Stimulated activated CD4-positive, alpha-beta T cell treated with anti-CD3 and anti-CD28 coated beads, Interleukin-12 subunit alpha, Interleukin-12 subunit beta, amount 100 ng/mL, for 4 hours (primary cell): ENCODE results near the gene PLA2G4B.

Source experiments
- DNase-seq: peaks from one replicate; pipeline ENCODE4 v3.0.0-alpha.2; 2020

Gene PLA2G4B

DNA sequence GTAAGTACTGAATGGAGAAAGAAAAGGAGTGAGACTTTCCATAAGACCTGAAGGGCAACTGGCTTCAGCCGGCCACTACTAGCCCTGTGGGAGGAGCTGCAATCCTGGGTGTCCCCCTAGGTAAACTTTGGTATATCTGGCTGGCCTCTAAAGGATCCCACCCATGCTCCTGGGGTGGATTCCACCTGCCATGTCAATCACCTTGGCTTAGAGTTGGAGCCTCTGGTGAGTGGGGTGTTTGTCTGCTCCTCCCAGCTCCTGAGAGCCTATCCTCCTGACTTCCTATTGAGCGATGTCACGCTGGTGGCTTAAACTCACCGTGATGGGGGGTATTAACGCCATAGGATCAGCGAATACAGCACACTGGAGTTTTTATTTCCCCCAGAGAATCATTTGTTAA lies 52.6 kb downstream of the PLA2G4B start:
- DNase-seq = no peak

DNA sequence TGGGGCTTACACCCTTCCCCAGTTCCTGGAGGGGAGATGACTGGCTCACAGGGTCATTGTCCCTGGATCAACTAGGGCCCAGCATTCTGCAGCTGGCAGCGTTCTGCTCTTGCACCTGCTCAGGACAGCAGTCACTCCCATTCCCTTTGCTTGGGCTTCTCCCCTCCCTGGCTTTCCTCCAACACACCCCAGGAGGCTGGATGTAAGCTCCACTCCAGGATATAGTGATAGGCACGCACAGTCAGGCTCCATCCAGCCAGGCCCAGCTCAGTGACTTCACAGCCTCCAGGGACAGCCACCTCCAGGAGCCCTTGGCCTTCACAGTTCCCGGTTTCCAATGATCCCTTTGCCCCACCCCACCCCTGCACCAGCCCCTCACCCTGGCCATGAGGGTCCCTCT lies 53.3 kb downstream of the PLA2G4B start:
- no peak for DNase-seq

DNA sequence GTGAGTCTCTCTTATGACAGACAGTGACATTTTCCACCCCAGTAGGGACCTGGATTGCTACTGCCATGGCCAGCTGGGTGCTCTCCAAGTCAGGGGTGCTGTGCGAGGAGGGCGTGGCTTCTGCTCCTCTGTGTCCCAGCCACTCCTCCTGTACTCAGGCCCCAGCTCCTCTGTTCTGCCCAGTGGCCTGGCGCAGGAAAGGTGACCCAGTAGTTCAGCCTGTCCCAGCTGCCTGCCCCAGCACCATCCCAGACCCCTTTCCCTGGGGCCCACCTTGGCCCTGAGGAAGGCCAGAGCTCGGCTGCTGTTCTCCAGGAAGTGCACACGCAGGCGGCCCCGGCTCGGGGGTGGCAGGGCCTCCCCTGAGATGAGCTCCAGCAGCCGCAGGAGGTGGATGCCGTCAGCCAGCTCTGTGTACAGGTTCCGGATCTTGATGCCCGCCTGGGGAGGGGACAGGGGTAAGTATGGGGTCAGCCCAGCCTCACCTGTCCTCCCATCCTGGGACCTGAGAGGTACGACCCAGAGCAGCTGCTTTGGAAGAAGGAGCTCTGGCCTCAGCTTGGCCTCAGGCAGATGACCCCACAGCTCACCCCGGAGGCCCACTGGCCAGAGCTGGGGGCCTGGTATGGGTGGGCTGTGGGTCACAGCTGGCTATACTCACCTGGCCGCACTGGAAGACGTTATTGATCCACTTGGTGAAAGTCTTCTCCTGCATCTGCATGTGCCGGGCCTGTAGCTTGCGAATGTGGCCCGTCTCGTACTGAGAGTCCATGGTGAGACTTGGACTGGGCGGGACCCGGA lies 54.2 kb downstream of the PLA2G4B start:
- peak; percentile 10 for DNase-seq

DNA sequence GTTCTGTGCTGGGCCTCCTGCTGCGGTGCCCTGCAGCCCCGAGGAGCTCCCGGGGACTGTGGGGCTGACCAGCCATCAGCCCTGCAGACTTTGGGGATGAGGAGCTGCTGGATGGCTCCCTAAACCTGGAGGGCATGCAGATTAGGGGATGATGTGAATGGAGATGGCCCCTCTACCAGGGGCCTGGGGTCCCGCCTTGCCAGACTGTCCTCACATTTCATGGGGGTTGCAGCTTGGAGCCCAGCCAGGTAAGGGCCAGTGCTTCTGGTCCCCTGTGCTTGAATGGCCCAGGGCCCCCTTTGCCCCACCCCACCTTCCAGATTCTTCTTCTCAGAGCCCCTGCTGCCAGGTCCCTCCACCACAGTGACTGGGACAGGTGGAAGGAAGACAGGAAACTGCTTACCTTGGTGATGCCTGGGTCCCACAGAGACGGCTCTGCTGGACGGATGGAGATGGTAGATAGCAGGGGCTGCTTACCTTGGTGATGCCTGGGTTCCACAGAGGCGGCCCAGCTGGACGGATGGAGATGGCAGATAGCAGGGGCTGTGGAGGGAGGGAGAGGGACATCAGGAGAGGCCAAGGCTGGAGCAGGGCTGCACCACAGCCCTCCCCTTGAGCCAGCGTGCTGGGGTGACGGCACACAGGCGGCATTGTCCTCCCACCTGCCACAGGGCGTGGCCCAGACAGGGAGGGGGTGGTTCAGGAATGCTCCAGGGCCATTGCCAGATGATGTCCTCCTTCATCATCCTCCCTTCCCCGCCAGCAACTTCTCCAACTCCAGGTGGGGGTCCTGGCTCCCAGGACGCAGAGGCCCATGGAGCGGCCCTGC lies 55.0 kb downstream of the PLA2G4B start, which contains the start of gene SPTBN5:
SPTBN5 (minus strand) TSS at position 632 of the 829 bp plus-strand sequence; CDS start at position 76, 556 bp downstream.
- DNase-seq = no peak

DNA sequence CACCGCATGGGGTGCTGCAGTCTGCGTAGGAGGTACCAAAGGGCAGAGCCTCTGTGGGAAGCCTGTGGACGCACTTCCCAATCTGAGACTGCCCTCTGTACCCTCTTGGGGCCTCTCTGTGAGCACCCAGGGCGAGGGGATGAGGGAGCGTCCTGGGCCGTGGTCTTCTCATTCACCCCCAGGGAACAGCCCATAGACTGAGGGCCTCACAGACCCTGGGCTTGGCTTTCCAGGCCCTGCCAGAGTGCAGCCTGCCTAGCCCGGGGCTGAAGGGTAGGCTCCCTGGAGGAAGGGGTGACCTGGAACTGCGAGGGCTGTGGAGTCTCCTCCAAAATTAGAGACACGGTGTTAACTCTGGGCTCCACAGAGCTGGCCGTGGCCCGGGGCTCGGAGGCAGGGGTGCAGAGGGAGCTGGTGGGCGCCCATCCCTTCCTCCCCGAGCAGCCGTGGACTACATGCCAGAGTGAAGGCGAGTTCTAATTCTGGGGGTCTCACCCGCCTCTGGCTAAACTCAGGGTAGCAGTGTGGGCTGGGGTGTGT lies 55.7 kb downstream of the PLA2G4B start:
- no peak for DNase-seq

DNA sequence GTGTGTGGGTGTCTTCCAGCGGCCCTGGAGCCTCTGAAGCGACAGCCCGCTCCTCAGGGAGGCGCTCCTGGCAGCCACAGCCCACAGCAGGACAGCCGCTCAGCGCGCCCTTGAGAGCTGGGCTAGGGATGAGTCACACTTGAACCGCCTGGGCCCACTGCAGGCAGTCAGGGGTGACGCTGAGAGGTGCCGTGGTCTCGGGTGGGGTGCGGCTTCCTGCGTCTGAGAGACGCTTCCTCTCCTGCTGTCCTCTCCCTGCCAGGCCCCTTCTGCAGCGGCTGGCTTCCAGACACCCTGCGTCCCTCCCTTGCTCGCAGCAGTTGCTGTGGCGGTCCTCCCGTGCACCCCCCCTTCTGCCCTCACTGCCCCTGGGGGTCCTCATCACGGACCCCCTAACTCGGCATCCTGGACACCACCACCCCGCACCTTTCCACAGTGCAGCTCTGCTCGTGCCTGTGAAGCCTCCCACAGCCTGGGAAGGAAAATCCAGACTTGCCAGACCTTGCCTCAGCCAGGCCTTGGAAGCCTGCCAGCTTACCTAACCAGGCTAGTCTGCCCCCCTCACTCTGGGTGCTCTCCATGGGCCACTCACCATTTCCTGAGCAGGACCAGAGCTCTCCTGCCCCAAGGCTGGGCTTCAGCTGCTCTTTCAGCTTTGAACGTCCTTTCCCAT lies 56.3 kb downstream of the PLA2G4B start:
- DNase-seq = peak; percentile 64

DNA sequence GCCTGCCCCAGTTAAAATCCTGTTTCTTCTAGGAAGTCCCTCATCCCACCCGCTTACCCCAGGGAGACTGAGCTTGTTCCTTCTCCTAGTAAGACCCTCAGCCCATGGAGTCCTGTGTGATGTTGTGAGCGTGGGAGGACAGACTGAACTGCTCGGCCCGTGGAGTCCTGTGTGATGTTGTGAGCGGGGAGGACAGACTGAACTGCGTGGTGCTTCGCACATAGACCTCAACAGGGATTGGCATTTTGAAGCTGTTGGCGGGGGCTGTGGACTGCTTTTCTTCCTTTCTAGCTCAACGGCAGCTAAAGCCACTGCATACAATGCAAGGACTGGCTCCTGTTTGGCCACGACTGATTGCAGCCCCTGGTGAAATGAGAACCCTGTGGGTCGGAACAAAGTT lies 56.8 kb downstream of the PLA2G4B start:
- no peak for DNase-seq

DNA sequence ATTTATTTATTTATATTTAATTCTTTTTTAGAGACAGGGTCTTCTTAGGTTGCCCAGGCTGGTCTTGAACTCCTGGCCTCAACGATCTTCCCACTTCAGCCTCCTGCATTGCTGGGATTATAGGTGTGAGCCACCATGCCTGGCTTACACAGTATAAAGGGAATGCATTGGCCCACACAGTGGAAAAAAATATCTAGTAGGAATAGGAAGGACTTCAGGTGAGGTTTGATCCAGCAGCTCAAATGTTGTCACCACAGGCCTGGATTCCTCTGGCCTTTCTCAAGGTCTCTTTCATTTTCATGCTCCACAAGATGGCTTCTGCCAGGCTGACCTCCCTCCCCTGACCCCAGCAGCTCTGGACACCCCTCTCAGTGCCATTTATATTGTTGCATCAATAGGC lies 57.3 kb downstream of the PLA2G4B start:
- no peak for DNase-seq

DNA sequence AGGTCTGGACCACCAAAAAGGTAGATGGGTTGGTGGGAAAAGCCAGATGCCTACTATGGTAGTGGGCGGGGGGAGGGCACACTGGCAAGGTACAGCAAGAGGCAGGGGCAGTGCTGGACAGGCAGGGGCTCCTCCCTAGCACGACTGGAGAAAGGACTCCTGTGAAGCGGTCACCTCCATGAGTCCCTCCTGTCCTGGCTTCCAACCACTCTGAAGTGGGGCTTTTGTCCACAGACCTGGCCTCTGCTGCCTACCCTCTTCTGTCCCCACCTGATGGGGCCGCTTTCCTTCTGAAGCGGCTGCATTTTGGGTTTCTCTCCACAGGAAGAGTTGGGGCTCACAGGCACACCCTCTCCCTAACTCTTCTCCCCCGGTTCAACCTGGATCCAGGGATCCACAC lies 57.9 kb downstream of the PLA2G4B start:
- DNase-seq = no peak

DNA sequence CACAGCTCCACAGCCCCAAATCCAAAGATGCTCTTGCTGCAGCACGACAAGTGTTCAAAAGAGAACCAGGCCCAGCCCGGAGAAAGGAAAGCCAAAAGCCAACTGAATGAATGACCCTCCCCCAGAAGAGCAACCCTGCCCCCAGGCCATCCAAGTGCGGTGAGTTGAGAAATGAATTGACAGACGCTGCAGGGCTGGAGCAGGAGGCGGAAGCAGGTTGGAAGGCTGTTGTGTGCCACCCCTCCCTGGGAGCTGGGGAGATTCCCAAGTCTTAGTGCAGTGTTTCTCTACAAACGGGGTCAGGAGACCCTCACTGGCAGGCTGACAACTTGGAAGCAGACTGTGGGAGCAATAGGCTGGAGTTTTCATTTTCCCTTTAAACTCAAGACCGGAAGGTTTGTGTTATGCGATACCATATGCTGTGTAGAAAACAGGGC lies 58.7 kb downstream of the PLA2G4B start:
- DNase-seq = no peak
